IMR-90 (cell line): Measurements from ENCODE around the gene ST6GALNAC2. TPM values are rescaled to one million over a fixed set of nuclear protein-coding genes. Genes with fewer than 3 reads are reported as not detected.

Source experiments
- ATAC-seq: fragments of 200-7000 bp; cut with Tn5 transposase; 2 replicates; pipeline ENCODE4 v1.9.1; 2020; ENCODE audit warnings: low read depth, mild to moderate bottlenecking, moderate library complexity
- BruUV-seq: library from RNA; stranded (reverse); fragments of 400-500 nt; replicated peaks from 2 replicates; lab custom pipeline; 2021; lab: Mats Ljungman, UMichigan
- CTCF ChIA-PET: fragments of 300-600 bp; formaldehyde crosslinking; extraction: SDS; loops from one replicate; lab custom pipeline; 2021; ENCODE audit warnings: antibody characterized with exemption; lab: Yijun Ruan, JAX
- POLR2A ChIA-PET: fragments of 300-600 bp; sonication (Branson Sonifier 250); formaldehyde crosslinking; loops from one replicate; lab custom pipeline; 2022; ENCODE audit warnings: antibody characterized with exemption; ENCODE audit not compliant: unreplicated experiment; lab: Charles Lee
- DNase-seq: peaks from one replicate; pipeline ENCODE4 v3.0.0; 2013
- H2AFZ ChIP-seq: replicated peaks from 2 replicates; pipeline ENCODE3; 2013; ENCODE audit warnings: low read length, mild to moderate bottlenecking; ENCODE audit not compliant: poor library complexity
- H2AK5ac ChIP-seq: 2 replicates; pipeline ENCODE4 v1.6.1; 2013; ENCODE audit warnings: low read depth, low read length, inconsistent platforms
- H2AK9ac ChIP-seq: replicated peaks from 2 replicates; pipeline ENCODE3; 2013; ENCODE audit warnings: mild to moderate bottlenecking, low read depth, low read length, moderate library complexity; ENCODE audit not compliant: poor library complexity
- H2BK120ac ChIP-seq: 2 replicates; pipeline ENCODE4 v1.6.1; 2013; ENCODE audit warnings: low read depth, low read length, inconsistent platforms
- H2BK15ac ChIP-seq: 3 replicates; pipeline ENCODE4 v1.6.1; 2013; ENCODE audit warnings: low read depth, low read length, inconsistent platforms
- H2BK20ac ChIP-seq: 2 replicates; pipeline ENCODE4 v1.6.1; 2013; ENCODE audit warnings: low read depth, mild to moderate bottlenecking, inconsistent platforms, low read length, moderate library complexity
- H2BK5ac ChIP-seq: 2 replicates; pipeline ENCODE4 v1.6.1; 2013; ENCODE audit warnings: mild to moderate bottlenecking, low read depth, low read length, inconsistent platforms; ENCODE audit not compliant: poor library complexity, severe bottlenecking
- H3K14ac ChIP-seq: replicated peaks from 2 replicates; pipeline ENCODE4 v1.6.1; 2013; ENCODE audit warnings: low read depth, low read length, inconsistent platforms
- H3K18ac ChIP-seq: 2 replicates; pipeline ENCODE4 v1.6.1; 2013; ENCODE audit warnings: low read depth, low read length, control low read depth
- H3K23ac ChIP-seq: 2 replicates; pipeline ENCODE4 v1.6.1; 2013; ENCODE audit warnings: low read depth, low read length, inconsistent platforms
- H3K27ac ChIP-seq: 2 replicates; pipeline ENCODE4 v1.5.1; 2013; ENCODE audit warnings: mild to moderate bottlenecking, control low read depth, low read length; ENCODE audit not compliant: insufficient read depth
- H3K27me3 ChIP-seq: 2 replicates; pipeline ENCODE4 v1.6.1; 2013; ENCODE audit warnings: low read length; ENCODE audit not compliant: control insufficient read depth, insufficient read depth
- H3K36me3 ChIP-seq: 2 replicates; pipeline ENCODE4 v1.6.1; 2013; ENCODE audit warnings: low read length, mixed read lengths; ENCODE audit not compliant: control insufficient read depth, insufficient read depth
- H3K4ac ChIP-seq: 2 replicates; pipeline ENCODE4 v1.6.1; 2013; ENCODE audit warnings: low read depth, low read length, inconsistent platforms
- H3K4me1 ChIP-seq: 2 replicates; pipeline ENCODE4 v1.6.1; 2013; ENCODE audit warnings: low read length, mixed read lengths; ENCODE audit not compliant: control insufficient read depth, insufficient read depth
- H3K4me2 ChIP-seq: 2 replicates; pipeline ENCODE4 v1.6.1; 2013; ENCODE audit warnings: low read depth, mild to moderate bottlenecking, control low read depth, low read length, moderate library complexity
- H3K4me3 ChIP-seq: 2 replicates; pipeline ENCODE4 v1.5.1; 2013; ENCODE audit warnings: low read depth, mild to moderate bottlenecking, control low read depth, low read length, moderate library complexity; ENCODE audit not compliant: insufficient read depth
- H3K56ac ChIP-seq: 2 replicates; pipeline ENCODE4 v1.6.1; 2013; ENCODE audit warnings: low read length, inconsistent platforms; ENCODE audit not compliant: insufficient read depth; ENCODE audit errors: extremely low read depth
- H3K79me1 ChIP-seq, 2 experiments: 2 replicates each; pipeline ENCODE4 v1.6.1; 2013; ENCODE audit warnings: low read length in 2 of 2, inconsistent platforms in 1 of 2, low read depth in 1 of 2
- H3K9ac ChIP-seq: 2 replicates; pipeline ENCODE4 v1.6.1; 2013; ENCODE audit warnings: low read depth, low read length, control low read depth
- H3K9me1 ChIP-seq: 2 replicates; pipeline ENCODE4 v1.6.1; 2013; ENCODE audit warnings: low read length, inconsistent platforms; ENCODE audit not compliant: insufficient read depth
- H3K9me3 ChIP-seq: 2 replicates; pipeline ENCODE4 v1.6.1; 2013; ENCODE audit warnings: low read length; ENCODE audit not compliant: control insufficient read depth, insufficient read depth
- H4K20me1 ChIP-seq: 2 replicates; pipeline ENCODE4 v1.6.1; 2013; ENCODE audit warnings: low read length, inconsistent platforms; ENCODE audit not compliant: insufficient read depth
- H4K5ac ChIP-seq: 2 replicates; pipeline ENCODE4 v1.6.1; 2013; ENCODE audit warnings: mild to moderate bottlenecking, low read depth, low read length, control low read depth
- H4K8ac ChIP-seq, 2 experiments: 2 replicates each; pipeline ENCODE4 v1.6.1; 2013; ENCODE audit warnings: low read depth in 2 of 2, low read length in 2 of 2, control low read depth in 1 of 2, inconsistent platforms in 1 of 2
- H4K91ac ChIP-seq: 2 replicates; pipeline ENCODE4 v1.6.1; 2013; ENCODE audit warnings: low read depth, low read length, inconsistent platforms; ENCODE audit not compliant: insufficient read depth
- CHD1 ChIP-seq: IDR thresholded peaks from 2 replicates; pipeline ENCODE4 v1.6.1; 2012; ENCODE audit warnings: low read depth, low read length, improper control_type of control experiment
- CTCF ChIP-seq: conservative IDR thresholded peaks from 2 replicates; pipeline ENCODE4 v1.5.1; 2012; ENCODE audit warnings: mild to moderate bottlenecking, low read depth, low read length, improper control_type of control experiment
- POLR2A ChIP-seq: IDR thresholded peaks from 2 replicates; pipeline ENCODE4 v1.6.1; 2012; ENCODE audit warnings: mild to moderate bottlenecking, low read depth, low read length
- WGBS, 2 experiments: methylation state at CpG; one replicate each; pipeline versions ENCODE4 v1.1.5 to v1.1.7; 2013; ENCODE audit warnings: missing lambda C conversion rate in 2 of 2; ENCODE audit not compliant: insufficient read length in 1 of 2; ENCODE audit errors: extremely low coverage in 2 of 2; 5-methylcytosine and 5-hydroxymethylcytosine counted together
- dilution Hi-C: fragments of 300-500 bp; cut with HindIII; formaldehyde crosslinking; loops from one replicate; pipeline ENCODE4 v1.14.3; 2018; ENCODE audit warnings: low sequenced_read_pairs; ENCODE audit not compliant: unreplicated experiment
- in situ Hi-C: fragments of 300-500 bp; cut with MboI; formaldehyde crosslinking; loops from 3 replicates; pipeline ENCODE4 v1.14.3; 2019; ENCODE audit warnings: low sequenced_read_pairs, inconsistent platforms, mixed read lengths
- intact Hi-C: fragments of 100-400 bp; cut with micrococcal nuclease; formaldehyde crosslinking; loops from 2 replicates; pipeline ENCODE4 v1.10.0; 2022
- polyA plus RNA-seq, 3 experiments: library from polyadenylated mRNA; depleted of rRNA; stranded (reverse); fragments of >200 nt; gene quantifications; 2 replicates each; pipeline ENCODE4 v1.2.3, GENCODE V29; 2012; ENCODE audit warnings: low replicate concordance in 1 of 3
- total RNA-seq: library from RNA; depleted of rRNA; stranded (reverse); fragments of >200 nt; gene quantifications from 2 replicates; pipeline ENCODE4 v1.2.3, GENCODE V29; 2012

Gene ST6GALNAC2
- total and polyA plus RNA-seq, 2 of the 4 experiments (the other 2 are of a cell fraction), result 0.10 TPM; not detected in 1

DNA sequence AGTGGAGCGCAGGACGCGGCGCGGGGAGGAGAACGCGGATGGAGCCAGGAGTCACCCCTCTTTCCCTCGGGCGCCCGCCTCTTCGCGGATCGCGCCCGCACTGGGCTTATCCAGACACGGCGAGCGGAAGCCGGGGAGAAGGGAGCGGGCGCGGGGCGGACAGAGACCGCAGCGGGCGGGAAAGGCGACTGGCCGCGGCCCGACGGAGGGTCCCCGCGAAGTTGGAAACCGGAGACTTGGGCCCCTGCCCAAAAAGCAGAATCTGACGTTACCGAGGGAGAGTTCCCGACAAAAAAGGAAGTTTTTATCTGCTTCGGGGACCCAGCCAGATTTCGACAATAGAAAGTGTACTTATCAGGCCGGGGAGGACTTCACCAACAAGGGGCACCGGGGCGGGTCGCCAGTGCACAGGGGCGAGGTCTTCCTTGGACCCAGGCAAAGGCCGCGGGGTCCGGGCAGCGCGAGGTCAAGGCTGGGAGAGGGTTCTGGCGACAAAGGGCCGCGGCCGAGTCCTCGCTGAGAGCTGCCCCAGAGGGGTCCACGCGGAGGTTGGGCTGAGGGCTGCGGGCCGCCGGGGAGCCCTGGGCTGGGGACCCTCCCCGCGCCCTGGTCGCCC lies 519 bp downstream of the ST6GALNAC2 start (continued):
- TF ChIP-seq CTCF (no peak), POLR2A (no peak)

DNA sequence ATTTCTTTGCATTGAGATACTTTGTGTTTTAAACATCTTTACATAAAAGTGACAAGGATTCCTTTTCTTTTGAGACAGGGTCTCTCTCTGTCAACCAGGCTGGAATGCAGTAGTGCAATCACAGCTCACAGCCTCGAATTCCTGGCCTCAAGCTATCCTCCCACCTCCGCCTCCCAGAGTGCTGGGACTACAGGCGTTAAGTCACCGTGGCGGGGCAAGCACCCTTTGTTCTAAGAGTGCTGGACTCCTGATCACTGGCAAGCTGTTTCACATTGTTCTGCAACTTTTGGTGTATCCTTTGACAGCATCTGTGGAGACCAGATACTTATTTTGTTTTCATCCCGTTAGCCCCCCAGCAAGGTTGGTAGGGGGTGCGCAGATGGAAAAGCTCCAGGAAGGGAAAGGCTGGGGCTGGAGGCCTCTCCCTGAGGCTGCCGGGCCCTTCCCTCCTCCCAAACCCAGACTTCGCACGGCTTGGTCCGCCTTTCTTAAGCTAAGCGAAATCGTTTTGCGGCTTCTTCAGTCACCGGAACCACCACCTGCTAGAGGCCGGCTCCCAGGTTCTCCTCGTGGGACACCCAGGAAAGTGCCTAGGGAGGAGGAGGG lies 1.1 kb downstream of the ST6GALNAC2 start:
- no peaks in the 10 kb centered on the region for H3K79me1 ChIP-seq
- H3K56ac ChIP-seq, result no peak overlapping the region
- no peak overlapping the region for H3K9ac ChIP-seq
- no peak overlapping the region for H3K14ac ChIP-seq
- no peak for TF ChIP-seq CHD1
- peak overlapping the region; percentile 73 for H3K23ac ChIP-seq
- in situ Hi-C loops, result no loop called here
- H2BK15ac ChIP-seq, result no peak overlapping the region
- no peak overlapping the region for H4K5ac ChIP-seq
- no peaks in the 10 kb centered on the region for H3K36me3 ChIP-seq
- dilution Hi-C loops, result no loop called here
- H3K4me2 ChIP-seq, result peak overlapping the region; percentile 85
- no peak overlapping the region for H4K91ac ChIP-seq
- peak overlapping the region; percentile 47; the same call in 1 of the 2 replicates for H3K4me3 ChIP-seq
- no peak overlapping the region for H2BK120ac ChIP-seq
- H2BK20ac ChIP-seq, result no peak overlapping the region
- H2BK5ac ChIP-seq, result no peak overlapping the region
- no peak overlapping the region for H2AK5ac ChIP-seq
- H3K9me3 ChIP-seq, result 0 out of 2 replicates have a peak, but pooled peaks cover 2% of the 10 kb centered on the region
- 36% methylated on average over 4 of the region's 17 CpGs; no CpG with 5 or more reads in 1 of the 2 experiments for WGBS, 2 experiments
- H3K4me1 ChIP-seq, result peaks cover 2% of the 10 kb centered on the region; the same call in 1 of the 2 replicates
- peak overlapping the region; percentile 86 for H2AFZ ChIP-seq
- DNase-seq, result no peak
- intact Hi-C loops, result no loop called here
- H3K18ac ChIP-seq, result no peak overlapping the region
- no peak for ATAC-seq
- ChIA-PET CTCF (no interaction called here), POLR2A (no interaction called here)
- no peaks in the 10 kb centered on the region; the same call in 1 of the 2 replicates for H3K9me1 ChIP-seq
- BruUV-seq, result no TSS peak
- H3K4ac ChIP-seq, result no peak overlapping the region
- H4K20me1 ChIP-seq, result no peaks in the 10 kb centered on the region
- H3K27me3 ChIP-seq, result peaks cover 31% of the 10 kb centered on the region
- H3K27ac ChIP-seq, result no peak overlapping the region
- H4K8ac ChIP-seq, result no peak overlapping the region
- no peak overlapping the region for H2AK9ac ChIP-seq
